CD4-positive, alpha-beta T cell treated with Interleukin-6 at 100 ng/mL for 8 hours (primary cell): Measurements from ENCODE around the gene KHDRBS2.

Experiments
- DNase-seq: peaks from one replicate; pipeline ENCODE4 v3.0.0-alpha.2; 2020; ENCODE audit warnings: mixed read lengths, low spot score

The KHDRBS2 gene

DNA sequence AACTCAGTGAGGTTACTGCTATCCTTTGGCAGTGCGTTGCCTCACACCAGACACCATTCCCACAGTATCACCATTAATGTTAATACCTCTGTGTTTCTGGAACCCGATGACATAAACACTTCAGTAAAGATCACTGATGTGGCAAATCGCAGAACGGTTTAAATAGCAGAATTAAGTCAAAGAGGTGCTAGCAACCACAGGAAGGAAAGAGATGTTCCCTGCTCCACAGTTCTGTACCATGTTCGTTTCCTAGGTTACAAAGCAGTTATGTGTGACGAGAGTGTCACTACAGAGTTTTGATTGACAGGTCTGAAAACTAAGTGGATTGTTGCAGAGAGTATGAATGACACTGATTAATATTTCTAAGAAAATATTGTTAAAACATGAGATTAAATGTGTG lies 272.3 kb downstream of the KHDRBS2 start:
- no peak for DNase-seq

DNA sequence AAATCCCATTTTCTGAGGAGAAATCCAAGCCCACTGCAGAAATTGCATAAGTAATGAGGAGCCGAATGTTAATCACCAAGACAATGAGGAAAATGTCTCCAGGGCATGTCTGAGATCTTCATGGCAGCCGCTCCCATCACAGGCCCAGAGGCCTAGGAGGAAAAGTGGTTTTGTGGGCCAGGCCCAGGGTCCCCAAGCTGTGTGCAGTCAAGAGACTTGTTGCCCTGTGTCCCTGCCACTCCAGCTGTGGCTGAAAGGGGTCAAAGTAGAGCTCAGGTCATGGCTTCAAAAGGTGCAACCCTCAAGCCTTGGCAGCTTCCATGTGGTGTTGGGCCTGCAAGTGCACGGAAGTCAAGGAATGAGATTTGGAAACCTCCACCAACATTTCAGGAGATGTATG lies 276.6 kb downstream of the KHDRBS2 start:
- DNase-seq = no peak

DNA sequence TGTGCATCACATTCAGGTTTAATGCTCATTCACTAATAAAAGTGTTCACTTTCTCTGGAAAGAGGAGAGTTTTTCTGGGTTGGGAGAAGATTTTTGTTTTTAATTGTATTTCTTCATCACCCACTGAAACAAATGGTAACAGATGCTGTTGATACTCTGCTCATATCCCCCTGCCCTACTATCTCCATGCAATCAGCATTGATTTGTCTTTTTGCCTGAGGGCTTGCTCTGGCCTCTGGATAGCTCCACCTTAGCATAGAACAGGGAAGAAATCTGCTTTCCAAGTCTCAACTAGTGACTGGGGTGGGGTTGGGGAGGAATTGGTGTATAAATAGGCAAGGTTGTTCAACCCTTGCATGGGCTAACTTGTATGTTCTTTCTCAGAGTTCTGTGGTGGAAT lies 296.4 kb downstream of the KHDRBS2 start:
- no peak for DNase-seq

DNA sequence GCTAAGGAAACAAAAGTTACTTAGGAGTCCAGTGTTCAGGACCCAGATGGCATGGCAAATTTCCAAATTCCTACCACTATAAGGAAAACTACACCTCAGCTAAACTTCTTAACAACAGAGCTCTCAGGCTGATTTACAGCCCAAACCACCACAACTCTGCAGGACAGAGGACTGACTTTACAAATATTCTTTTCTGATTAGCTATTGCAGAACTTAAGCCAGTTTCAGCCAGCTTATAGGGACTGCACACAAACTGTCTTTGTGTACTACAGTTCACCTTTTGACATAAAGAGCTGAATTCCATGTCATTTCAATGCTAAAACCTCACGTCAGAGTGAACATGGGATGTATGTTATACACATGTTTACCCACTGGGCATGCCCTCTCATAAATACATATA lies 305.4 kb downstream of the KHDRBS2 start:
- DNase-seq = no peak

DNA sequence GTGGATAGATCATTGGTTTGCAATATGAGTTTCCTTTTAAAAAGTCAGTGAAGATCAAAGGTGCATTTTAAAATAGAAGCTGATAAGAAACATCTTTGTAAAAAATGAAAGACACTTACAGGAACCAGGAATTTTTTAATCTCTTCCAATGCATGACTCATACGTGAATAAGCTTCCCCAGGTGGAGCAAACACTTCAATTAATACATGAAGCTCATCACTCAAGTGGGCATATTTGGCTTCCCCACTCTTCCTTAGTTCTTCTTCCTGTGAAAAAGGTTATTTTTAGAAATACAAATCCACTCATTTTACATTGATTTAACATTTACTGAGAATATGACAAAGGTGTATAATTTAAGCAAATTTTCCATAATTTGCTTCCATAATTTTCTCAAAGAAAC lies 308.1 kb downstream of the KHDRBS2 start:
- no peak for DNase-seq

DNA sequence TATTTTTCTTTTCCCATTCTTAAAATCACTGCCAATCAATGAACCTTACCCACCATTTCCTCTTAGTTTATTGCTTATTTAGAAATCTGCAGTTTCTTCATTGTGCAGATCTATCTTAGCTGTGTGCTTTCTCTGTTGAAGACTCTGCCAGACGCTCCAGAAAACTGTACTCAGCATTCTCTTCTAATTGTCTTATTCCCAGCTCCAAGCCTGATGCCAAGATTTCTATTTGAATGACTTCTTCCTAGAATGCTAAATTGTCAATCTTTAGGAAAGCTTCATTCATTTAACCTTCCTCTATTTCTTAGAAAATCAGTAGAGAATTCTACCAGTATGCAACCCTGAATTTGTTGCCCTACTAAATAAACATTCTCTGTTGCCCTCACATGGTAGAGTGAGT lies 308.9 kb downstream of the KHDRBS2 start:
- no peak for DNase-seq

DNA sequence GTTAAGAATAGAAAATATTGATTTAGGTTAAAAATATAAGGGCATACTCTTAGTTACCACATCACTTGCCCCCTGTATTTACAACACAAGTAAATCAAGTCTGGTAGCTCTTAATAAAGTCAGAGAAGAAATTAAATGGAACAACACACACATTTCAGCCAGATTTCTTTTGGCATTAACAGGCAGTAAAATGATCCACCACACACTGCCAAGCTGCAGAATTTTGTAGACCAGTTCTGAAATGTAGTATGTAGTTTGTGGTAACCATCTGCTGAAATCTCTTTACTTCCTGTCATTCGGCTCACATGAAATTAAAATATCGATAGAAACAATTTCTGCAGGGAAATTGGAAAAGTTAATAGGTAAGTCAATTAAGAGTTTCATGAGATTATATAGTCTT lies 326.8 kb downstream of the KHDRBS2 start:
- no peak for DNase-seq

DNA sequence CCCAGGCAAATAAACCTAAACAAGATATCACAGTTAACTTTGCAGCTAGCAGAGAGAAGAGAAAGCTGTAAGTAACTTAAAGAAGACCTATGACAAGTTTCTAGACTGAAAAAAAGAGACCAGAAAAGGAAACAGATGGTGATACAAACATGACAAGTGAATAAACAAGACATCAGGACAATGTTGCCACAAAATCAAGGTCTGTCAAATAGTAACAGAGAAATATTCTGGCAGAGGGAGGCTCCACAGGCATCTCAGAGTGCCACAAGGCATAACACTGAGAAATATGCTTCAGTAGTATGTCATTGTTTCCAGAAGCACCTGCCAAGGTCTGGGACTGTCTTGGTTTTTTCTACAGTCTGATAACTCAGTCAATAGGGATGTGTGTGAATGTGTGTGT lies 332.2 kb downstream of the KHDRBS2 start:
- no peak for DNase-seq

DNA sequence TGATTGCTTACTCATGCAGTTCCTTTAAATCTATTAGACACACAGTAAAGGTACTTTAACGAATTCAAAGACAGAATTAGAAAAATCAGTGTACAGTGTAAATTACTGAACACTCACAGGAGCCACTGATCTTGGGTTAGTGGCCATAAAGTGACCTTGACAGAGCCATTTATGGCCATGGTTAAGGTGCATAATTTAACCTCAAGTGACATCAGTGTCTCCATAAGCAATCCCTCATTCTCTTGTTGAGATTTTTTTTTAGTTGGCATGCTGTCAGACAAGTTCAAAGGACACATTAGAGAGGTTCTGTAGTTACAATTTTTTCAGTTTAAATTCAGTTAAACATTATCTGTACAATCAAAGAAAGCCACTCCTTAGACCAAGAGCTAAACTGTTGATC lies 334.4 kb downstream of the KHDRBS2 start:
- no peak for DNase-seq

DNA sequence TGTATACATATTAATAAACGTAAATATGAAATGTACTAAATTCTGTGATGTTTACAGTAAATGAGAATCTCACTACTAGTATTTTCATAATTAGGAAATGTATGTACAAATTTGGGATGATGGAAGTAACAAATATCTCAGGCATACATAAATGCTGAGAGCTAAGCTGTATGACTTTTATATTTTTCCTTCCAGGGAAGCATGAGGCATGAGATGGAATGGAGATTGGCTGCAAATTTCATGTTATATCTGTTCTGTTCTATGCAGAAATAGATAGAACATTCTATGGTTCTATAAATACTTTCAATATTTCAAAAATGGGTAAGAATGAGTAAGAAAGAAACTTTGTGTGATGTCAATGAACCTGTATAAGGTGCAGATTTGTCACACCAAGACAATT lies 335.2 kb downstream of the KHDRBS2 start:
- DNase-seq = no peak

DNA sequence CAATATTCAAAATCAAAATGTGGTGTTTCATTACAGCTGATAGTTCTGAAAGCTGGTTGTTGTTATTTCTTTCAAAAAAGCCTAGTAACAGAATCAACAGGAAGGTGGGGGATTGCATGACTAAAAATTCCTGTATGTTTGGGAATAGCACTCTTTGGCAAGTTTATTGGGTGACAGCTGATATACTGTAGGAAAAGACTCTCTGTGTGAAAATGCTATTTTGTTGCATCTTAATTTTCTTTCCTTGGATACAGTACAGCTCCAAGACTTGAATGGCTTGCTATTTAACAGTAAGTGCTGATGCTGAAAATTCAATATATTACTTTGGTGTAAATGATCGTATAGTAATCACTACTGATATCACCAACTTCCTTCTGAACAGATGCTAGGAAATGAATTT lies 336.1 kb downstream of the KHDRBS2 start:
- no peak for DNase-seq

DNA sequence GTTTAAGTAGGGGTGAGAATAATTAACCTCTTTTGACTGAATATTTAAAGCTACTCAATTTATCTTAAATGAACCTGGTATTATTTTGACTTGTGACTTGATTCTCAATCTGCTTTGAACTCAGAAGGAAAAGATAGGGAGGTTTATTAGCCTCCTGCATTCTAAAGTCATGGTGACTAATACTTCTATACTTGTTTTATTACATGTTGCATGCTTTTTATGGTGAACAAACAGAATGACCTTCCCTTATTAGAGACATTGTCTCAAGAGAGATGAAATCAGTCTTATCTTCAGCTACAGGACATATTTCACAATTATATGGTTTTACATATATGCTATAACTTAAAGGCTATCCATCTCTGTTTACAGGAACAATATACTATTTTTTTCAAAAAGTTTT lies 336.9 kb downstream of the KHDRBS2 start:
- DNase-seq = no peak

DNA sequence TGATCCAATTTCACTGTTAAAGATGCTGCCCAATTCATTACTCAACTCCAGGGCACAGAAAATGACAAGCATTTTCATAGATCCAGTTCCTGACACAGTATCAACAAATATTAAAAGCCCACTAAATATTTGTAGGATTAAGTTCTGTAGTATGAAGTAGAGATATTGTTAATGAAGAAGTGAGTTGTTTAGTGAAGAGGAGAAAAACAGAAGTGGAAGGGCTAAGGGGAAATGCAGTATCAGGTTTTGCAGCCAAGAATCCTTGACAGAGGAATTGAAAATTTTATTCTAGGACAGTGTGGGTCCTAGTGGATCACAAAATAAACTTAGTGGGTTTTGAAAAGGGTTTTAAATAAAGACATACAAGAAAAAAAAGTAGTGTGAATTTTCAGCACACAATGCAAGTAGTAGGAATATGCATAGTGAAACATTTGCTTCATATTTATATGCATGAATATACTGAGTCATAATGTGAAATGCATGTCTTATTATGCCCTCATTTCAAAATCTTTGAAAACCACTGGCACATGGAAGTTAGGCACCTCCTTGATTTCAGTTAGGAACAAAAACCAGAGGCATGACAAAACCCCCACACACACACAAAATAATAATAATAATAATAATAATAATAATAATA lies 338.6 kb downstream of the KHDRBS2 start:
- DNase-seq = no peak

DNA sequence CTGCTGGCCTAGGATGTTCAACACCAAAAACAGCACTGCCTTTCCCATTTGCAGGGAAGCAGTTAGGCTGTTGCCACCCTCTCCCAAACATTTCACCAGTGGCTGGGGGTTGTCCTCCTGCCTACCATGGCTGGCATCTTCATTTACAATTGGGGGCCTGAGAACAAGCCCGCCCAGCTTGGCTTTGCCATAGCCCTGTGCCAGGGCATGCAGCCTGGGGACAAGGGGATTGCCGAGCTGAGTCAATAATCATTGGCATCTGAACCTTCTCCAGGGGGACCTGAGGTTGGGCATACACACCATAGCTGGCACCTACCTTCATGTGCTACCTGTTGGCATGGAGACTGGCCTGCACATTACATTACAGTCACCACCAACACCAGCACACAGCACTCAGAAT lies 345.1 kb downstream of the KHDRBS2 start:
- DNase-seq = no peak

DNA sequence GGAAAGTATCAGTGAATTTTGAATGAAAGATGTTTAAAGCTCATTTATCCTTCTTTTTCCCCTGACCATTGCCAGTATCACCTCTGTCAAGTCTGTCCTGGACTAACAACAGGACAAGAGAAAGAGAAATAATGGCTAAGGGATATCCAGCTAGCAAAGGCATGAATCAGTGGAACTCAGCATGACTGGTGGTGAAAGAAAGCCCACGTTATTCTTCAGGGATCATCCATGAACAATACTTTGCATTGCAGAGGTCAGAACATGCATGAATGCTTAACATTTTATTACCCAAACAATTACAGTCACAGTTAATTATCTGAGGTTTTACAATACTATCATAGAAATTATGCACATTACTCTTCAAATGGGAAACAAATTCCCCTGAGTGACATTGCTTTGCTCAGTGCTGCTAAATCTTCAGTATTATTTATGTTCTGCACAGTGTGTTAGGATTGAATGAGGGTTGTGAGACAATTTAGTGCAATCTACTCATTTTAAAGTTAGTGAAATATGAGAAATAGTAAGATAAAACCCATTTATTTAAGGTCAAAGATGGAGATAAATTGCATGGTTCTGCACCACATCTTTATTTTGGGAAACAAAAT lies 350.7 kb downstream of the KHDRBS2 start:
- no peak for DNase-seq

DNA sequence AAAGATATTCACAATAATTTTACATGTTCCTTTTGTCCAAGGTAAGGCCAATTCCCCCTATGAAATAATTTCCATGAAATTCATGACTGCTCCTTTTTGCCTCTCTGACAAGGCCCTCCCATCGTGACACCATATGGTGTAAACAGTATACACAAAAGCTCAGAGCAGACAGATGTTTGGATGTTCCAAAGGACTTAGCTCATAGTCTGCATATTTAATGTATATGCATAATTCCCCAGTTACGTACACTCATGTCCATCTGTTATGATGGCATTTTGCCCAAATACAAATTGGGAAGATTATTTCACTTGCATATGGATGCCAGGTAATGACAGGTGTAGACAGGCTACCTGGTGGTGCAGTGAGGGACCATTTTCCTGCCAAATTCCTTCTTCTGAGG lies 376.5 kb downstream of the KHDRBS2 start:
- no peak for DNase-seq

DNA sequence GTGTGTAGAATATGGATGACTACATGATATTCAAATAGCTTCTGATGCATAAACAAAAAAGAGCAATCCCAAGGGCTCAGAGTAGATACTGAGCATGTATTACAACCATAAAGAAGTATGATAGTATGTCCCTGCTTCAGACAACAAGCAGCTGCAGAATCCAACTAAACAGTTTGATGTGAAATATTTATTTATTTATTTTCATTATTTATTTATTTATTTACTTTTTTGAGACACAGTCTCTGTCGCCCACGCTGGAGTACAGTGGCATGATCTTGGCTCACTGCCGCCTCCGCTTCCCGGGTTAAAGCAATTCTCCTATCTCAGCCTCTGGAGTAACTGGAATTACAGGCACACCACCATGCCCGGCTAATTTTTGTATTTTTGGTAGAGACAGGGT lies 384.3 kb downstream of the KHDRBS2 start:
- no peak for DNase-seq

DNA sequence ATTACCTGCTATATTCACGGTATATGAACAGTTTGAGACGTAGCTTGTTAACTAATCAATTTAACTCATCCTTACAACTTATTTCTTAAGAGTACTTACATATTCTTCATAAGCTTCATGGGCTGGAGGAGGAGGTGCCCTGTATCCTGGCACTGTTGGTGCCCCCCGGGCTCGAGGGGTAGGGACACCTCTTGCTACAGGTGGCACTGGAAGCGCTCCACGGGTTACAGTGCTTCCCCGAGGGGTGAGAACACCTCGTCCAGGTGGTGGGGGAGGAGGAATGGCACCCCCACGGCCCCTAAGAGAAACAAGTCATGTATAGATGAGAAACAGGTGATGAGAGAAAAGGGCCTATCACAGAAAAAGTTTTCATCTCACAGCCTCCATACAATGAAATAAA lies 391.5 kb downstream of the KHDRBS2 start:
- no peak for DNase-seq

DNA sequence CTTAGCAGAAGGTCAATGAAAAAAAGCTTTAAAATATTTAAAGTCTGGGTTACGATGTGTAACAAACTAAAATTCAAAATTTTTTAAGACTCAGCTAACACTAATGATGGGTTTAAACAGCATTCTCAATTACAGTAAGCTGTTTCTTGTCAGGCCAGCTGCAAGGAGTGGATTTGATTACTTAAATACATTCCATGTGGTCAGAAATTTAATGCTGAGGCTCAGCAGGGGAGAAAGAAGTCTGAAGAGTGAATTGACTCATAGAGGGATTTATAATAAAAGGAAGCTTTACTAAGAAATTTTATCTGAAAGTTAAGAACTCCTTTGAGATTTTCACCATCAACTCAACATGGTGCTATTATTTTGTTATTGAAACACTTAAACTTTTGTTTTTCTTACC lies 398.6 kb downstream of the KHDRBS2 start:
- DNase-seq = no peak

DNA sequence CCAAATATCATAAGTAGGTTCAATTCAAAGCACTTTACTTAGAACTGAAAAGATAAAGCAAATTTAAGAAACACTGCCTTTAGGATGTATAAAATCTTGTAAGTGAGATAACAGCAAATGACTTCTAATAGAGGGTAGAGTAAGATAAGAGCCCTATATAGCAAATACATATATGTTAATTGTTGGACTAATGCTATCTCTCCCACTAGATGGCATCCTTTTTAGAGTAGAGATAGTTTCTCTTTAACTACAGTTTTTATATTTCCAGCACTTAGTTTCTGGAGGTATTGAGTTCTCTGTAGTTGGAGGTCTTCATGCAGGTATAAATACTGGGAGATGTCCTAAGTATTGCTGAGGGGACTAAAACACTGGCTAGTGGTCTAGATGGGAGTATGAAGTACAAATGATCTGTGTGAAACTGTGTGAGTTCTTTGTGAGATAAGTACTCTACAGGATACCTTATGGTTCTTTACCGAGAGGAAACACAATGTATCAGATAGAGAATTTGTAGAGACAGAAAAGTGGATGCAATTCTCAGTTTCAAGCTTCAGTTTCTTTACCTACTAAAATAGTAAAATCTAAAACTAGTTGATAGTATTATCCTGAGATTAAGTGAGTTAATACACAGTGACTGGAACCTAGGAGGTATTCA lies 399.3 kb downstream of the KHDRBS2 start:
- DNase-seq = no peak

DNA sequence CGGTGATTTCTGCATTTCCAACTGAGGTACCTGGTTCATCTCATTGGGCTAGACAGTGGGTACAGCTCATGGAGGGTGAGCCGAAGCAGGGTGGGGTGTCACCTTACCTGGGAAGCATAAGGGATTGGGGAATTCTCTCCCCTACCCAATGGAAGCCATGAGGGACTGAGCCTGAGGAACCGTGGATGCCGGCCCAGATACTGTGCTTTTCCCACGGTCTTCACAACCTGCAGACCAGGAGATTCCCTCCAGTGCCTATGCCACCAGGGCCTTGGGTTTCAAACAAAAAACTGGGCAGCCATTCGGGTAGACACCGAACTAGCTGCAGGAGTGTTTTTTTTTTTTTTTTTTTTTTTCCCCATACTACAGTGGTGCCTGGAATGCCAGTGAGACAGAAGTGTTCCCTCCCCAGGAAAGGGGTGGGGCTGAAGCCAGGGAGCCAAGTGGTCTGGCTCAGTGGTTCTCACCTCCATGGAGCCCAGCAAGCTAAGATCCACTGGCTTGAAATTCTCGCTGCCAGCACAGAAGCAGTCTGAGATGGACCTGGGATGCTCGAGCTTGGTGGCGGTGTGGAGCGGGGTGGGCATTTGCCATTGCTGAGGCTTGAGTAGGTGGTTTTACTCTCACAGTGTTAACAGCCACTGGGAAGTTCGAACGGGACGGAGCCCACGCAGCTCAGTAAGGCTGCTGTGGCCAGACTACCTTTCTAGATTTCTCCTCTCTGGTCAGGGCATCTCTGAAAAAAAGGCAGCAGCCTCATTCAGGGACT lies 416.2 kb downstream of the KHDRBS2 start:
- DNase-seq = no peak

DNA sequence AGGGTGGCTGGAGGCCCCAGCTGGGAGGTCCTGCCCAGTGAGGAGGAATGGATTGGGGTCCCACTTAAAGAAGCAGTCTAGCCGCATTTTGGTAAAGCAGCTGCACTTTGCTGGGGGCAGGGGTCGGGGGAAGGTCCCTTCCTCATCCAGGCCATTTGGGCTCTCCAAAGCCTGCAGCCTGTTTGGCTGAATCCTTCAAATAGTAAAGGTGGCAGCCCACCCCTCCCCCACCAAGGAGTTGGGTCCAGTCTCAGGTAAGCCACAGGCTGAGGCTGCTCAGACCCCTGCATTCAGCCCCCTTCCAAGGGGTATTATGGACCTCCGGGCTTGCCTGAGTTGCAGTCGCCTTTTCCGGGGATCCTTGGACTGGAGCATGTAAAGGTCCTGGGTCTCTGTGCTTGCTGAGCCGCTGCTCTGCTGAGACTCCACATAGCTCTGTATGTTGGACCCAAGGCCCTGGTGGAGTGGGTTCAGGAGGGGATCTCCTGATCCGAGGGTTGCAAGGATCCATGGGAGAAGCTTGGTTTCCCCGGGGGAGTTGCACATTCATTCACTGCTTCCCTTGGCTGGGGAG lies 417.4 kb downstream of the KHDRBS2 start:
- no peak for DNase-seq

DNA sequence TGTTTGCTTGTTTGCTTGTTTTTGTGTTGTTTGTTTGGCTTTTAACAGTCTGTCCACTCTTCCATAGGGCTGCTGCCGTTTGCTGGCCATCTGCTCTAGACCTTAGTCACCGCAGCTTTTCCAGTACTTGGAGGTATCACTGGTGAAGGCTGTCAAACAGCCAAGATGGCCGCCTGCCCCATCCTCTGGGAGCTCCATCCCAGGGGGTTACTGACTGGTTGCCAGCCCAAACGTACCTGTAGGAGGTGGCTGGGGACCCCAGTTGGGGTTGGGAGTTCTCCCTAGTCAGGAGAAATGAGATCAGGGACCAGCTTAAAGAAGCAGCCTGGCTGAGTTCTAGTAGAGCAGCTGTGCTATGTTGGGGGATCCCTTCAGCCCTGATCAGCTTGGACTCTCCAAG lies 418.4 kb downstream of the KHDRBS2 start:
- DNase-seq = no peak
